ENCODE data around the gene LAMA1.
A peak's percentile ranks its signal among the peaks of the same experiment; 100 is the strongest.
"Not testable (repeated sequence)": the region's sequence is repeated elsewhere in the genome, so short reads cannot be mapped to it uniquely, and the experiment has no call there.

Gene LAMA1

GRCh38 chr18:6955304-6955703, 162.3 kb downstream of the LAMA1 start:
- ATAC-seq (replicated peaks): no peak
- Mint-ChIP-seq H3K27me3 (no peaks in the 10 kb centered on the region), H3K4me3 (no peak overlapping the region), H3K4me1 (ENCODE audit: low read depth in 2 of 2) (no peaks in the 10 kb centered on the region), H3K9me3 (peaks cover 13 to 23% of the 10 kb centered on the region in 2 donors), H3K36me3 (ENCODE audit: insufficient read depth) (no peaks in the 10 kb centered on the region), H3K27ac (no peak overlapping the region)
- no peak for DNase-seq

- Mint-ChIP-seq H3K27ac (no peak overlapping the region), H3K4me1 (ENCODE audit: low read depth in 2 of 2) (no peaks in the 10 kb centered on the region), H3K36me3 (ENCODE audit: insufficient read depth) (no peaks in the 10 kb centered on the region), H3K9me3 (peaks cover 11 to 23% of the 10 kb centered on the region in 2 donors), H3K27me3 (no peaks in the 10 kb centered on the region), H3K4me3 (no peak overlapping the region)
- DNase-seq (no peak), ATAC-seq (replicated peaks) (no peak)
Observed at GRCh38 chr18:6954501-6954900, 163.1 kb downstream of the LAMA1 start.

GRCh38 chr18:6951336-6952090, 166.1 kb downstream of the LAMA1 start:
- no peaks in the 10 kb centered on the region for H3K27me3 Mint-ChIP-seq
- no peak overlapping the region for H3K4me3 Mint-ChIP-seq
- H3K36me3 Mint-ChIP-seq (ENCODE audit: insufficient read depth): no peaks in the 10 kb centered on the region
- H3K9me3 Mint-ChIP-seq: peaks cover 9 to 23% of the 10 kb centered on the region in 2 donors
- ATAC-seq (replicated peaks) (no peak), DNase-seq (no peak)
- H3K27ac Mint-ChIP-seq: peak overlapping the region in 1 of 2 donors; percentile 74
- H3K4me1 Mint-ChIP-seq (ENCODE audit: low read depth in 2 of 2): no peaks in the 10 kb centered on the region

GRCh38 chr18:6950641-6951040, 167.0 kb downstream of the LAMA1 start:
- Mint-ChIP-seq H3K9me3 (peaks cover 9 to 28% of the 10 kb centered on the region in 2 donors), H3K27ac (no peak overlapping the region), H3K36me3 (ENCODE audit: insufficient read depth) (no peaks in the 10 kb centered on the region), H3K27me3 (no peaks in the 10 kb centered on the region), H3K4me3 (no peak overlapping the region), H3K4me1 (ENCODE audit: low read depth in 2 of 2) (no peaks in the 10 kb centered on the region)
- ATAC-seq (replicated peaks) (no peak), DNase-seq (no peak)

- ATAC-seq (replicated peaks): no peak
- Mint-ChIP-seq H3K27me3 (no peaks in the 10 kb centered on the region), H3K27ac (no peak overlapping the region), H3K36me3 (ENCODE audit: insufficient read depth) (no peaks in the 10 kb centered on the region), H3K9me3 (peaks cover 9 to 32% of the 10 kb centered on the region in 2 donors), H3K4me1 (ENCODE audit: low read depth in 2 of 2) (no peaks in the 10 kb centered on the region), H3K4me3 (no peak overlapping the region)
- DNase-seq: no peak
Observed at GRCh38 chr18:6949800-6950586, 167.6 kb downstream of the LAMA1 start.

- ATAC-seq (replicated peaks): no peak
- H3K9me3 Mint-ChIP-seq: peaks cover 12 to 21% of the 10 kb centered on the region in 2 donors
- no peaks in the 10 kb centered on the region for H3K36me3 Mint-ChIP-seq (ENCODE audit: insufficient read depth)
- no peaks in the 10 kb centered on the region for H3K27me3 Mint-ChIP-seq
- no peak overlapping the region for H3K27ac Mint-ChIP-seq
- H3K4me1 Mint-ChIP-seq (ENCODE audit: low read depth in 2 of 2): no peaks in the 10 kb centered on the region
- no peak overlapping the region for H3K4me3 Mint-ChIP-seq
- DNase-seq: no peak
Observed at GRCh38 chr18:6948281-6949055, 169.1 kb downstream of the LAMA1 start.

GRCh38 chr18:6947338-6948030, 170.1 kb downstream of the LAMA1 start:
- H3K27ac Mint-ChIP-seq: no peak overlapping the region
- no peaks in the 10 kb centered on the region for H3K4me1 Mint-ChIP-seq (ENCODE audit: low read depth in 2 of 2)
- peaks cover 12 to 19% of the 10 kb centered on the region in 2 donors for H3K9me3 Mint-ChIP-seq
- no peak overlapping the region for H3K4me3 Mint-ChIP-seq
- DNase-seq (no peak), ATAC-seq (replicated peaks) (no peak)
- no peaks in the 10 kb centered on the region for H3K27me3 Mint-ChIP-seq
- H3K36me3 Mint-ChIP-seq (ENCODE audit: insufficient read depth): no peaks in the 10 kb centered on the region

- H3K27ac Mint-ChIP-seq: no peak overlapping the region
- peaks cover 7 to 9% of the 10 kb centered on the region in 2 donors for H3K9me3 Mint-ChIP-seq
- no peaks in the 10 kb centered on the region for H3K4me1 Mint-ChIP-seq (ENCODE audit: low read depth in 2 of 2)
- DNase-seq: no peak
- H3K4me3 Mint-ChIP-seq: no peak overlapping the region
- H3K27me3 Mint-ChIP-seq: no peaks in the 10 kb centered on the region
- no peaks in the 10 kb centered on the region for H3K36me3 Mint-ChIP-seq (ENCODE audit: insufficient read depth)
- ATAC-seq (replicated peaks): no peak
Observed at GRCh38 chr18:6943143-6943542, 174.5 kb downstream of the LAMA1 start.

- DNase-seq: no peak
- no peaks in the 10 kb centered on the region for H3K4me1 Mint-ChIP-seq (ENCODE audit: low read depth in 2 of 2)
- no peak for ATAC-seq (replicated peaks)
- H3K27me3 Mint-ChIP-seq: no peaks in the 10 kb centered on the region
- no peak overlapping the region for H3K4me3 Mint-ChIP-seq
- no peak overlapping the region for H3K27ac Mint-ChIP-seq
- no peaks in the 10 kb centered on the region for H3K36me3 Mint-ChIP-seq (ENCODE audit: insufficient read depth)
- peaks cover 9% of the 10 kb centered on the region in 2 donors for H3K9me3 Mint-ChIP-seq
Observed at GRCh38 chr18:6942742-6943141, 174.9 kb downstream of the LAMA1 start.

- Mint-ChIP-seq H3K4me3 (no peak overlapping the region), H3K9me3 (peaks cover 9 to 11% of the 10 kb centered on the region in 2 donors), H3K36me3 (ENCODE audit: insufficient read depth) (no peaks in the 10 kb centered on the region), H3K4me1 (ENCODE audit: low read depth in 2 of 2) (no peaks in the 10 kb centered on the region), H3K27me3 (no peaks in the 10 kb centered on the region), H3K27ac (no peak overlapping the region)
- no peak for DNase-seq
- ATAC-seq (replicated peaks): no peak
Observed at GRCh38 chr18:6941996-6942395, 175.6 kb downstream of the LAMA1 start.

- Mint-ChIP-seq H3K27me3 (no peaks in the 10 kb centered on the region), H3K9me3 (peaks cover 2 to 12% of the 10 kb centered on the region in 2 donors), H3K27ac (no peak overlapping the region), H3K36me3 (ENCODE audit: insufficient read depth) (no peaks in the 10 kb centered on the region), H3K4me3 (no peak overlapping the region), H3K4me1 (ENCODE audit: low read depth in 2 of 2) (no peaks in the 10 kb centered on the region)
- no peak for DNase-seq
- no peak for ATAC-seq (replicated peaks)
Observed at GRCh38 chr18:6940451-6940850, 177.1 kb downstream of the LAMA1 start.

- no peaks in the 10 kb centered on the region for H3K27me3 Mint-ChIP-seq
- H3K4me1 Mint-ChIP-seq (ENCODE audit: low read depth in 2 of 2): no peaks in the 10 kb centered on the region
- no peak overlapping the region for H3K4me3 Mint-ChIP-seq
- peaks cover 0 to 12% of the 10 kb centered on the region in 2 donors for H3K9me3 Mint-ChIP-seq
- no peak for ATAC-seq (replicated peaks)
- H3K36me3 Mint-ChIP-seq (ENCODE audit: insufficient read depth): no peaks in the 10 kb centered on the region
- no peak for DNase-seq
- no peak overlapping the region for H3K27ac Mint-ChIP-seq
Observed at GRCh38 chr18:6939972-6940371, 177.6 kb downstream of the LAMA1 start.

GRCh38 chr18:6938403-6938802, 179.2 kb downstream of the LAMA1 start:
- H3K27ac Mint-ChIP-seq; H3K9me3 Mint-ChIP-seq; DNase-seq; ATAC-seq (replicated peaks); H3K4me1 Mint-ChIP-seq (ENCODE audit: low read depth in 2 of 2); H3K27me3 Mint-ChIP-seq; H3K36me3 Mint-ChIP-seq (ENCODE audit: insufficient read depth); H3K4me3 Mint-ChIP-seq: not testable (repeated sequence)

Data from effector memory CD8-positive, alpha-beta T cell (primary cell).